Measurements from ENCODE around the gene SLC37A4.
"Not testable (repeated sequence)": the region's sequence is repeated elsewhere in the genome, so short reads cannot be mapped to it uniquely, and the experiment has no call there.

Gene SLC37A4

GRCh38 chr11:119017377-119017776 is 13.3 kb downstream of the SLC37A4 start:
- not testable (repeated sequence) for DNase-seq (ENCODE audit: low read depth in 2 of 2)

GRCh38 chr11:119016216-119017009 is 14.3 kb downstream of the SLC37A4 start:
- DNase-seq (ENCODE audit: low read depth in 2 of 2) = no peak

- no peak for DNase-seq (ENCODE audit: low read depth in 2 of 2)
These were observed 15.5 kb downstream of the SLC37A4 start for GRCh38 chr11:119015054-119015611.

GRCh38 chr11:119014209-119014924 is 16.3 kb downstream of the SLC37A4 start:
- no peak for DNase-seq (ENCODE audit: low read depth in 2 of 2)

GRCh38 chr11:119012629-119013170 is 18.0 kb downstream of the SLC37A4 start:
- no peak for DNase-seq (ENCODE audit: low read depth in 2 of 2)

GRCh38 chr11:119011476-119012053 is 19.1 kb downstream of the SLC37A4 start:
- no peak for DNase-seq (ENCODE audit: low read depth in 2 of 2)

GRCh38 chr11:119006656-119007055 is 24.0 kb downstream of the SLC37A4 start:
- no peak for DNase-seq (ENCODE audit: low read depth in 2 of 2)

- no peak for DNase-seq (ENCODE audit: low read depth in 2 of 2)
These were observed 29.8 kb downstream of the SLC37A4 start for GRCh38 chr11:119000906-119001305.

GRCh38 chr11:118998822-118999221 is 31.9 kb downstream of the SLC37A4 start:
- DNase-seq (ENCODE audit: low read depth in 2 of 2) = no peak

- DNase-seq (ENCODE audit: low read depth in 2 of 2) = no peak
These were observed 32.3 kb downstream of the SLC37A4 start for GRCh38 chr11:118998388-118998717.

GRCh38 chr11:118997627-118998387 is 32.9 kb downstream of the SLC37A4 start, which contains the start of gene CENATAC:
CENATAC (plus strand) TSS chr11:118998138; CDS start chr11:118998198, 60 bp downstream.
- DNase-seq (ENCODE audit: low read depth in 2 of 2) = peak; percentile 89 to 90

GRCh38 chr11:118996926-118997626 is 33.6 kb downstream of the SLC37A4 start:
- no peak for DNase-seq (ENCODE audit: low read depth in 2 of 2)

GRCh38 chr11:118991486-118992038 is 39.1 kb downstream of the SLC37A4 start:
- DNase-seq (ENCODE audit: low read depth in 2 of 2) = not testable (repeated sequence)

- DNase-seq (ENCODE audit: low read depth in 2 of 2) = no peak
These were observed 42.4 kb downstream of the SLC37A4 start for GRCh38 chr11:118988280-118988679.

GRCh38 chr11:118984825-118985224 is 45.9 kb downstream of the SLC37A4 start:
- DNase-seq (ENCODE audit: low read depth in 2 of 2) = no peak

GRCh38 chr11:118984337-118984736 is 46.3 kb downstream of the SLC37A4 start:
- not testable (repeated sequence) for DNase-seq (ENCODE audit: low read depth in 2 of 2)

GRCh38 chr11:118980191-118980881 is 50.3 kb downstream of the SLC37A4 start:
- DNase-seq (ENCODE audit: low read depth in 2 of 2) = no peak

- no peak for DNase-seq (ENCODE audit: low read depth in 2 of 2)
These were observed 51.2 kb downstream of the SLC37A4 start for GRCh38 chr11:118979434-118979833.

- no peak for DNase-seq (ENCODE audit: low read depth in 2 of 2)
These were observed 54.6 kb downstream of the SLC37A4 start for GRCh38 chr11:118975771-118976709.

Measured in stimulated activated CD8-positive, alpha-beta memory T cell treated with anti-CD3 and anti-CD28 coated beads, Interleukin-2, amount 100 ng/mL, for 1 hour (primary cell).